Chondrocyte (in vitro differentiated cells): ENCODE results near the gene TRIM4. TPM values are rescaled to one million over a fixed set of nuclear protein-coding genes. Genes with fewer than 3 reads are reported as not detected.

Experiments used
- DNase-seq: peaks from one replicate; pipeline ENCODE4 v3.0.0; 2021; ENCODE audit warnings: mixed read lengths, low spot score
- H3K27ac Mint-ChIP-seq: one replicate; pipeline ENCODE4 v1.8.0; 2021; ENCODE audit warnings: mild to moderate bottlenecking, moderate library complexity, mixed read lengths; ENCODE audit not compliant: unreplicated experiment
- H3K27me3 Mint-ChIP-seq: 2 replicates; pipeline ENCODE4 v1.8.0; 2021; ENCODE audit warnings: low read depth, mixed read lengths
- H3K36me3 Mint-ChIP-seq: 2 replicates; pipeline ENCODE4 v1.8.0; 2021; ENCODE audit warnings: low read depth, mixed read lengths
- H3K4me1 Mint-ChIP-seq: 2 replicates; pipeline ENCODE4 v1.8.0; 2021; ENCODE audit warnings: low read depth, mild to moderate bottlenecking, mixed read lengths
- H3K4me3 Mint-ChIP-seq: one replicate; pipeline ENCODE4 v1.8.0; 2021; ENCODE audit warnings: mild to moderate bottlenecking, moderate library complexity, mixed read lengths; ENCODE audit not compliant: unreplicated experiment
- H3K9me3 Mint-ChIP-seq: 2 replicates; pipeline ENCODE4 v1.8.0; 2021; ENCODE audit warnings: low read depth, mixed read lengths
- CTCF ChIP-seq: fragments of 200-600 bp; sonication (generic); IDR thresholded peaks from 2 replicates; pipeline ENCODE4 v1.5.0; 2021; ENCODE audit warnings: antibody characterized with exemption, mild to moderate bottlenecking, moderate library complexity
- total RNA-seq: library from RNA; stranded (reverse); gene quantifications from 3 replicates; pipeline ENCODE4 v1.2.1, GENCODE V29; 2021

The TRIM4 gene
- total RNA-seq, 1 donor from 2014 or later: 12.1 TPM

GRCh38 chr7:99901581-99901980, 17.7 kb downstream of the TRIM4 start:
- peaks cover 7% of the 10 kb centered on the region for H3K27me3 Mint-ChIP-seq
- H3K9me3 Mint-ChIP-seq: peaks cover 10% of the 10 kb centered on the region
- H3K27ac Mint-ChIP-seq: no peak overlapping the region

GRCh38 chr7:99899830-99900519, 19.4 kb downstream of the TRIM4 start:
- Mint-ChIP-seq H3K9me3 (peaks cover 10% of the 10 kb centered on the region), H3K27ac (no peak overlapping the region), H3K27me3 (peaks cover 7% of the 10 kb centered on the region), H3K36me3 (peaks cover 25% of the 10 kb centered on the region), H3K4me3 (no peak overlapping the region), H3K4me1 (no peaks in the 10 kb centered on the region)
- TF ChIP-seq CTCF: no peak
- no peak for DNase-seq

More at GRCh38 chr7:99901581-99901980, 17.7 kb downstream of the TRIM4 start:
- no peak for DNase-seq
- no peak overlapping the region for H3K4me3 Mint-ChIP-seq
- no peak for TF ChIP-seq CTCF
- H3K4me1 Mint-ChIP-seq: no peaks in the 10 kb centered on the region
- H3K36me3 Mint-ChIP-seq: peaks cover 25% of the 10 kb centered on the region

GRCh38 chr7:99898836-99899235, 20.5 kb downstream of the TRIM4 start:
- Mint-ChIP-seq H3K27ac (no peak overlapping the region), H3K4me1 (no peaks in the 10 kb centered on the region), H3K27me3 (peaks cover 6% of the 10 kb centered on the region), H3K9me3 (peaks cover 10% of the 10 kb centered on the region), H3K36me3 (peaks cover 24% of the 10 kb centered on the region), H3K4me3 (no peak overlapping the region)
- no peak for DNase-seq
- no peak for TF ChIP-seq CTCF

GRCh38 chr7:99898023-99898357, 21.3 kb downstream of the TRIM4 start:
- Mint-ChIP-seq H3K4me3 (no peak overlapping the region), H3K9me3 (peaks cover 10% of the 10 kb centered on the region), H3K4me1 (no peaks in the 10 kb centered on the region), H3K36me3 (peaks cover 21% of the 10 kb centered on the region), H3K27ac (no peak overlapping the region), H3K27me3 (peaks cover 5% of the 10 kb centered on the region)
- no peak for TF ChIP-seq CTCF
- no peak for DNase-seq

GRCh38 chr7:99897322-99898022, 21.9 kb downstream of the TRIM4 start:
- no peak for TF ChIP-seq CTCF
- Mint-ChIP-seq H3K27me3 (peaks cover under 1% of the 10 kb centered on the region), H3K4me3 (no peak overlapping the region), H3K36me3 (peaks cover 17% of the 10 kb centered on the region), H3K9me3 (peaks cover 10% of the 10 kb centered on the region), H3K27ac (no peak overlapping the region), H3K4me1 (no peaks in the 10 kb centered on the region)
- no peak for DNase-seq
